HL-60/S4 (cell line): ENCODE measurements around the gene MGAT5.

Experiments
- in situ Hi-C: fragments of 300-500 bp; cut with MboI; formaldehyde crosslinking; loops from 2 replicates; pipeline ENCODE4 v1.14.3; 2022; ENCODE audit warnings: low sequenced_read_pairs

Gene MGAT5

GRCh38 chr2:134359367-134360081 lies 105.7 kb downstream of the MGAT5 start:
- in situ Hi-C loops, result no loop called here

- in situ Hi-C loops, result no loop called here
These were observed 107.0 kb downstream of the MGAT5 start for GRCh38 chr2:134360745-134361487.

- in situ Hi-C loops, result no loop called here
These were observed 107.8 kb downstream of the MGAT5 start for GRCh38 chr2:134361648-134362047.

- in situ Hi-C loops, result no loop called here
These were observed 108.3 kb downstream of the MGAT5 start for GRCh38 chr2:134362152-134362668.

GRCh38 chr2:134362740-134363139 lies 108.9 kb downstream of the MGAT5 start:
- in situ Hi-C loops, result no loop called here

GRCh38 chr2:134365356-134365755 lies 111.5 kb downstream of the MGAT5 start:
- in situ Hi-C loops, result no loop called here

- in situ Hi-C loops, result no loop called here
These were observed 112.5 kb downstream of the MGAT5 start for GRCh38 chr2:134366359-134366758.

GRCh38 chr2:134367213-134367612 lies 113.3 kb downstream of the MGAT5 start:
- in situ Hi-C loops, result no loop called here

- in situ Hi-C loops, result no loop called here
These were observed 114.3 kb downstream of the MGAT5 start for GRCh38 chr2:134368009-134368817.

- in situ Hi-C loops, result no loop called here
These were observed 115.5 kb downstream of the MGAT5 start for GRCh38 chr2:134369220-134369902.

- in situ Hi-C loops, result no loop called here
These were observed 117.0 kb downstream of the MGAT5 start for GRCh38 chr2:134370655-134371445.

GRCh38 chr2:134372141-134372540 lies 118.3 kb downstream of the MGAT5 start:
- in situ Hi-C loops, result no loop called here

- in situ Hi-C loops, result no loop called here
These were observed 118.8 kb downstream of the MGAT5 start for GRCh38 chr2:134372611-134373131.

GRCh38 chr2:134375935-134376334 lies 122.1 kb downstream of the MGAT5 start:
- in situ Hi-C loops, result no loop called here

GRCh38 chr2:134377730-134378129 lies 123.9 kb downstream of the MGAT5 start:
- in situ Hi-C loops, result no loop called here

GRCh38 chr2:134379293-134379692 lies 125.4 kb downstream of the MGAT5 start:
- in situ Hi-C loops, result no loop called here

GRCh38 chr2:134379722-134380121 lies 125.8 kb downstream of the MGAT5 start:
- in situ Hi-C loops, result no loop called here

- in situ Hi-C loops, result no loop called here
These were observed 127.3 kb downstream of the MGAT5 start for GRCh38 chr2:134381141-134381540.

GRCh38 chr2:134384131-134384530 lies 130.3 kb downstream of the MGAT5 start:
- in situ Hi-C loops, result no loop called here

- in situ Hi-C loops, result no loop called here
These were observed 131.3 kb downstream of the MGAT5 start for GRCh38 chr2:134385195-134385594.
